GM18909 (cell line): ENCODE data around the gene SDK1.

Experiments used
- ATAC-seq: cut with Tn5 transposase; IDR thresholded peaks from one replicate; pipeline ENCODE4 v1.9.1; 2021; ENCODE audit warnings: mild to moderate bottlenecking; ENCODE audit not compliant: unreplicated experiment, poor library complexity

SDK1 gene

GRCh38 chr7:3501671-3502070, 200.6 kb downstream of the SDK1 start:
- no peak for ATAC-seq

- no peak for ATAC-seq
Observed at GRCh38 chr7:3504384-3504783, 203.3 kb downstream of the SDK1 start.

GRCh38 chr7:3510101-3511020, 209.3 kb downstream of the SDK1 start:
- no peak for ATAC-seq

- ATAC-seq: no peak
Observed at GRCh38 chr7:3517344-3517743, 216.3 kb downstream of the SDK1 start.

- no peak for ATAC-seq
Observed at GRCh38 chr7:3518546-3518945, 217.5 kb downstream of the SDK1 start.

GRCh38 chr7:3520206-3520605, 219.2 kb downstream of the SDK1 start:
- ATAC-seq: no peak

DNA sequence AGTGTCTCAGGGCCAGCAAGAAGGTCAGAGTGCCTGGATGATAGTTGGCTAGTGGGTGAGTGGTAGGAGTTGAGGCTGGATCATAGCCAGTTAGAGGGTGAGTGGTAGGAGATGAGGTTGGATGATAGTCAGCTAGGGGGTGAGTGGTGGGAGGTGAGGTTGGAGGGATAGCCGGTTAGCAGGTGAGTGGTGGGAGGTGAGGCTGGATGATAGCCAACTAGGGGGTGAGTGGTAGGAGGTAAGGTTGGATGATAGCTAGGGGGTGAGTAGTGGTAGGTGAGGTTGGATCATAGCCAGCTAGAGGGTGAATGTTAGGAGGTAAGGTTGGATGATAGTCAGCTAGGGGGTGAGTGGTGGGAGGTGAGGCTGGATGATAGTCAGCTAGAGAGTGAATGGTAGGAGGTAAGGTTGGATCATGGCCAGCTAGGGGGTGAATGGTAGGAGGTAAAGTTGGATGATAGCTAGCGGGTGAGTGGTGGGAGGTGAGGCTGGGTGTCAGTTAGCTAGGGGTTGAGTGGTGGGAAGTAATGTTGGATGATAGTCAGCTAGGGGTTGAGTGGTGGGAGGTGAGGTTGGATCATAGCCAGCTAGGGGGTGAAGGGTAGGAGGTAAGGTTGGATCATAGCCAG, 226.6 kb downstream of the SDK1 start:
- no peak for ATAC-seq

- no peak for ATAC-seq
Observed at GRCh38 chr7:3533040-3533439, 232.0 kb downstream of the SDK1 start.

DNA sequence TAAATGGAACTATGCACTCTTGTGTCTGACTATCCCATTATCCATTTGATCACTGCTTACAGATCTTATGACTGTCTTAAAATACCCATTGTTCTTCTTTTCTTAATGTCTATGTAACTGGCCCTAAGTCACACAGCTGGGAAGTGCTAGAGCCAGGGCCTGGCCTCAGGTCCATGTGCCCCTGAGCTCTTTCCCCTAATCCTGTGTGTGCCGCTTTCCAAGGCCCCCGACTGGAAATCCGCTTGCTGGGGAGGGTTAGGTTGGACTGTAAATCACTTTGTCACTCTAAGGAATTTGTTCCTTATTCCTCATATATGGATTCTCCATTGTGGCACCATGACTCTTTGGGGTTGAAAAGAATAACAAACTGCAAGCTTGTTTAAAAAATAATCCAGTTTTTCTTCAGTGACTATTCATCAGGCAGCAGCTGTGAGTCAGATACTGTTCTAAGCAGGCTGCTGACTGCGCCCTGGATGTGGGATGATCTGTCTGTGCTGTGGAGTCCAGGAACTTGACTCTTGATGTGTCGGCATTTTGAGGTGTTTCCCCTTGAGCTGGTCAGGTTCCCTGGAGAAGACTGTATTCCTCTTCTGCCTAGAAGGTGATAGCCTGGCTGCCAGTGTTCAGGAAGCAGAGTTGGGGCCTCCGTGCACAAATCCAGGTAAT, 236.3 kb downstream of the SDK1 start:
- ATAC-seq: no peak

GRCh38 chr7:3538041-3538440, 237.0 kb downstream of the SDK1 start:
- no peak for ATAC-seq

DNA sequence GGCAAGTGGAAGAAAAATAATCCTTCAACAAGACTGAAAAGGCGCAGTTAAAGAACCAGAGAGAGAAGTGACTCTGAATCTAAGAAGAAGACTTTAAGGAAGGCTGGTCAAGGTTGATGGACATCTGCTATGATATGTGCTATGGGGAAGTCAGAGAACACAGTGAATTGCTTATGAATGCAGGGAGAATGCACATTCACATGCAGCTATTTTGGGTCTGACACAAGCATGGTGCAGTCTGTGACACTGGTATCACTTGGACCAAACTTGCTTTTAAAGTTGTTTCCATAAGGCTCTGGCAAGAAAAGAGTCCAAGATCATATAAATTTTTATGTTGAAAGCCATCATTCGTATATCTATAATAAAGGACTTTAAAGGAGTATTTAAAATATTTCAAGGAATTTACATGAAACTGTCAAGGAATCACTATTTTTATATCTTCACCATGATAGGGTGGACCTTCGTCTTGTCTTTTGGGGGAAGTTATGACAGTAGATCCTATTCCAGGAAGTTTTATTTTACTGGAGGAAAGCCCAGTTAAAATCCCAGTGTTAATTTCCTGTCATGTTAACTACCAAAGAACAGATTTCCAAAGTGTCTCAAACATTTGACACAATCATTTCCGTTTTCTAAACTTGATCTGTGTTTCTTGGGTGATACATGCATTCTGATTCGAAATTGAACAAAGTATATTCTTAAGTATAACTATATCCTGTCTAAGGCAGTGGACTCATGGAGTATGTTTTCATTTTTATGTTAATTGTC, 239.6 kb downstream of the SDK1 start:
- no peak for ATAC-seq

DNA sequence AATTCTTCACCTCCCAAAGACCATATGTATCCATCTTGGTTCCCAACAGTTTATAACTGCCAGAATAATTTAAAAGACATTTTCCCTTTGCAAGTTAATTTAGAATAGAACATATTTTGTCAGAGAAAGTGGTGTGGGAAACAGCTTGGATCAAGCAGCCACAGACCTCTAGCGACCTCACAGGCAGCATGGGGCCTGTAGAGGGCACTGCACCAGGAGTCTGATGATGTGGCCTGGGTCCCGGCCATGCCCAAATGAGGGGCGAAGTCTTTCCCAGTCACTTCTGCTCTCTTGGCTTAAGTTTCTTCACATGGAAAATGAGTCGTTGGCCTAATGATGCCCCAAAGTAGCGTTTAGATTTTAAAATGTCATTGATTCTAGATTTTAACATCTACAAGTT, 243.2 kb downstream of the SDK1 start:
- ATAC-seq: no peak

- ATAC-seq: no peak
Observed at GRCh38 chr7:3548815-3549214, 247.8 kb downstream of the SDK1 start.

DNA sequence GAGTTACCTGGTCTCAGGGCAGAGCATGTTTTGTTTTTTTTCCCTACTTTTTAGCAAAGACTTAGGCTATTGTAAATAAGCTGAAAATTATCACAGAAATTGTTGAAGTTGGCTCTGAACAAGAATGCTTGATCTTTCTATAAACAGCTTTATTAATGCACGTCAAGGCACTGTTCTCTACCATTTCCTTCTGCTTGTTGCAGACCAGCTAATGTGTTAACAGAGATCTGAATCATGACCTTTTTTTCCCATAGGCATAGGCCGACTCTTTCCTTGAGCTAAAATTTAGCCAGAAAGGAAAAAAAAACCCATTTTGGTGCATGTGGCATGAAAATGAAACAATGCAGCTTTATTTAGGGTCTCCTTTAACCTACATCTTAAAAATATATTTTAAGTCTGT, 248.5 kb downstream of the SDK1 start:
- ATAC-seq: no peak

- no peak for ATAC-seq
Observed at GRCh38 chr7:3551536-3551935, 250.5 kb downstream of the SDK1 start.

DNA sequence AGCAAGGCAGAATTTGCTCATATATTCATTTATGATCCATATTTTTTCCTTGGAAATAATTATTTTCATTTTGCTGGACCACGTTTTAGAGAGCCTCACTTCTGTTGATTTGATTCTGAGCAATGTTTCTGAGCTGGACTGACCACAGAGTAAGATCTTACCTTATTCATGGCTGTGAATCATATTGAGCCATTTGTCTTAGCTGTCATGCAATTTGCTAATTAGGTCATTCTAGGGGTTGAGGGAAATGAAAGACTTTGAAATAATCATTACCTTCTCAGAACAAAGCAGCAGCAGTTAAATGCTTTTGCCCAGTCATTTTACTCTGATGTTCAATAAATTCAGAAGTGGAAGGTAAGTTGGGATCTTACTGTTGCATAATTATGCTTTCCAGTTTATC, 251.4 kb downstream of the SDK1 start:
- no peak for ATAC-seq

DNA sequence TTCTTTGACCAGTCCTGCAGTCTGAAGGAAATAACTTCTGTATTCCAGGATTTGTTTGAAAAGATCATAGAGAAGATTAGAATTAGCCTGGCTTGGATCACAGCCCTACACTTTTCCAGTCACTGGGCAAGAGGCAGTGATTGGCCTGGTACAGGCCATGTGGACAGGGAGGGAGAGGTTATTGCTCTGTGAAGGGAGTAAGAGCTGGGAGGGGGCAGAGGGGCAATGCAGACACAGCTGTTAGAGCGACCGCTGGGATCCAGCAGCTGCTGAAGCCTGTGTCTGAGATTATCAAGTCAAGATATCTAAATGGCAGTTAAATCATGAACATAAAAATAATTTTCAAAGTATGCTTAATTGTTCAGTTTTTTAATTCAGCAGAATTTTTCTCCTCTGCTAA, 257.3 kb downstream of the SDK1 start:
- ATAC-seq: no peak

DNA sequence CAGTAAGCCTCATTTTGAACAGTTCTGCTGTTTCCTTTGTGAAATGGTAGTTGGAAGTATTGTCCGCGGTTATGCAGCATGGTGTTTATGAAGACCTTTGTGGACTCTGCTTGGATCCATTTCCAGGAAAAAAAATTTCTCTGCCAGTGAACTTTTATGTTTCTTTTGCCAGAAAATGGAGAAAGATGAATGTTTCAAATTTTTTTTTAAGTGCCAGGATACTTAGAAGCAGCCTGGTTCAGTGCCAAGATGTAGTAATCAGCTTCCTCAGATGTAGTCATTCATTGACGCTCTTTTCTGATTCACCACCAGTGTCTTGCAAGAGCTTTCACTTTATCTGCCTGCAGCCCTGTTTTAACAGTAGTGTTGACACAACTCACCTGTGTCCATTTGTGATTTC, 258.2 kb downstream of the SDK1 start:
- ATAC-seq: no peak

DNA sequence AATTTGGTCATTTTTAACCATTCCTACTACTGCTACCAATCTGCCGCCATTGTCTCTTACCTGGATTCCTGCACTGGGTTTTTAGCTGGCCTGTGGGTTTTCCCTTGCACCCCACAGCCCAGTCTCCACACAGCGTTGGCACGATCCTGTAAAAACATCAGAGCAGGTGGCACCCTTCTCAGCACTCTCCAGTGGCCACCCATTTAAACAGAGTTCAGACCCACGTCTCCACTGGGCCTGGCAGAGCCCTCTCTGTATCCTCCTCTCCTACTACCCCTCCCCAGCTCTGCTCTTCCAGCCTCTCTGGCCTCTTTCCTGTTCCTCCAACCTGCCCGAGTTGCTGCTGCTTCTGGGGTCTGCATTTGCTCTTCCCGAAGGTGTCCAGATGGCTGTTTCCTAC, 259.4 kb downstream of the SDK1 start:
- no peak for ATAC-seq

- ATAC-seq: no peak
Observed at GRCh38 chr7:3561932-3562331, 260.9 kb downstream of the SDK1 start.

- no peak for ATAC-seq
Observed at GRCh38 chr7:3564231-3564630, 263.2 kb downstream of the SDK1 start.
